ENCODE results near the gene HDAC11. TPM values are rescaled to one million over a fixed set of nuclear protein-coding genes. Genes with fewer than 3 reads are reported as not detected.
"Not testable (repeated sequence)": the region's sequence is repeated elsewhere in the genome, so short reads cannot be mapped to it uniquely, and the experiment has no call there.

The HDAC11 gene
- total and polyA plus RNA-seq, 2 of the 13 experiments (the other 11 are each of a cell fraction or from before 2014, with no cell fraction given), result 13.7 to 33.1 TPM

- WGBS (ENCODE audit: low lambda C conversion rate), result 17% methylated on average over 2 of the region's 2 CpGs
- in situ Hi-C loops (cut with HindIII; ENCODE audit: extremely low pct_ligation_motif_present, low pct_unique_long_range_greater_than_20kb); H3K4me3 ChIP-seq (replicated peaks in 1 of 3; ENCODE audit: insufficient read depth in 1 of 3, low read depth in 2 of 3, low read length in 3 of 3); H3K27ac ChIP-seq (ENCODE audit: extremely low read length, insufficient read depth, low read length); H2AFZ ChIP-seq (ENCODE audit: low read length); H3K4me2 ChIP-seq (ENCODE audit: low read depth, low read length); H3K27me3 ChIP-seq (ENCODE audit: control insufficient read depth in 1 of 2, insufficient read depth in 2 of 2, low read length in 2 of 2); H3K79me2 ChIP-seq (ENCODE audit: insufficient read depth, low read length); BruUV-seq (replicated peaks); H3K9me3 ChIP-seq (ENCODE audit: low read length); ATAC-seq; H3K36me3 ChIP-seq (replicated peaks in 1 of 2; ENCODE audit: control insufficient read depth in 1 of 2, insufficient read depth in 2 of 2, low read length in 2 of 2); H4K20me1 ChIP-seq (ENCODE audit: insufficient read depth, low read length); DNase-seq (ENCODE audit: low spot score); intact Hi-C loops (cut with micrococcal nuclease; ENCODE audit: unreplicated experiment); FAIRE-seq; CTCF ChIA-PET (ENCODE audit: low intra/inter-chr PET ratio, low total read pairs); H3K9ac ChIP-seq (ENCODE audit: insufficient read depth, low read depth, low read length): not testable (repeated sequence)
- 0 out of 2 replicates have a peak, but pooled peaks have one; percentile 22 for TF ChIP-seq ZNF644 (CRISPR knock-in tag; IDR thresholded peaks at IDR 0.05; ENCODE audit: low read depth)
- peaks cover 58% of the 10 kb centered on the region for H3K4me1 ChIP-seq (ENCODE audit: insufficient read depth, low read length)
- POLR2A ChIA-PET, result interaction anchor here (0.8 to 1.6 kb wide), 3 partner anchors 10 to 46 kb away, joined by 3 to 4 read pairs (median 4); partner anchors contain the start of gene NUP210
Measured at GRCh38 chr3:13430411-13430875, 49.7 kb upstream of the HDAC11 start.

- in situ Hi-C loops (cut with HindIII; ENCODE audit: extremely low pct_ligation_motif_present, low pct_unique_long_range_greater_than_20kb), result no loop called here
- no peak for FAIRE-seq
- Histone ChIP-seq H3K79me2 (ENCODE audit: insufficient read depth, low read length) (no peaks in the 10 kb centered on the region), H4K20me1 (ENCODE audit: insufficient read depth, low read length) (no peaks in the 10 kb centered on the region), H3K27me3 (ENCODE audit: control insufficient read depth in 1 of 2, insufficient read depth in 2 of 2, low read length in 2 of 2) (no peaks in the 10 kb centered on the region), H3K4me1 (ENCODE audit: insufficient read depth, low read length) (peaks cover 53% of the 10 kb centered on the region), H2AFZ (ENCODE audit: low read length) (no peak overlapping the region), H3K9ac (ENCODE audit: insufficient read depth, low read depth, low read length) (no peak overlapping the region), H3K36me3 (replicated peaks in 1 of 2; ENCODE audit: control insufficient read depth in 1 of 2, insufficient read depth in 2 of 2, low read length in 2 of 2) (no peaks in the 10 kb centered on the region), H3K27ac (ENCODE audit: extremely low read length, insufficient read depth, low read length) (no peak overlapping the region), H3K4me3 (replicated peaks in 1 of 3; ENCODE audit: insufficient read depth in 1 of 3, low read depth in 2 of 3, low read length in 3 of 3) (no peak overlapping the region), H3K4me2 (ENCODE audit: low read depth, low read length) (peak overlapping the region; percentile 33; the same call in 1 of the 2 replicates), H3K9me3 (ENCODE audit: low read length) (no peaks in the 10 kb centered on the region)
- no TSS peak for BruUV-seq (replicated peaks)
- peak; percentile 72 for ATAC-seq
- ChIA-PET CTCF (ENCODE audit: low intra/inter-chr PET ratio, low total read pairs) (no interaction called here), POLR2A (no interaction called here)
- intact Hi-C loops (cut with micrococcal nuclease; ENCODE audit: unreplicated experiment), result no loop called here
- 0% methylated on average over 1 of the region's 1 CpG for WGBS (ENCODE audit: low lambda C conversion rate)
- peak; percentile 35 for DNase-seq (ENCODE audit: low spot score)
- TF ChIP-seq ZNF557 (CRISPR knock-in tag; IDR thresholded peaks at IDR 0.05) (no peak), NFYB (CRISPR knock-in tag; IDR thresholded peaks at IDR 0.05) (no peak), SAP130 (CRISPR knock-in tag; IDR thresholded peaks at IDR 0.05; ENCODE audit: low read depth) (peak; percentile 40), HNRNPL (IDR thresholded peaks at IDR 0.05; ENCODE audit: low read depth, low read length) (no peak), FOXP4 (CRISPR knock-in tag; IDR thresholded peaks at IDR 0.05) (no peak), GATAD2A (CRISPR knock-in tag; IDR thresholded peaks at IDR 0.05) (peak; percentile 66), NR2F6 (IDR thresholded peaks at IDR 0.05) (peak; percentile 70), NR2F6 (CRISPR knock-in tag; IDR thresholded peaks at IDR 0.05) (peak; percentile 75), ZFP41 (CRISPR knock-in tag; IDR thresholded peaks at IDR 0.05; ENCODE audit: borderline replicate concordance) (no peak), ELF3 (CRISPR knock-in tag; IDR thresholded peaks at IDR 0.05) (0 out of 2 replicates have a peak, but pooled peaks have one; percentile 27), STAT6 (CRISPR knock-in tag; IDR thresholded peaks at IDR 0.05; ENCODE audit: borderline replicate concordance) (no peak), FOXK2 (IDR thresholded peaks at IDR 0.05) (no peak), HMG20A (CRISPR knock-in tag; IDR thresholded peaks at IDR 0.05; ENCODE audit: borderline replicate concordance) (peak; percentile 43; the same call in 1 of the 2 replicates), HNF4G (IDR thresholded peaks at IDR 0.05; ENCODE audit: borderline replicate concordance, low read depth, low read length) (peak; percentile 61), HNF4G (CRISPR knock-in tag; IDR thresholded peaks at IDR 0.05; ENCODE audit: borderline replicate concordance, low read depth) (no peak)
Measured at GRCh38 chr3:13432093-13432492, 48.0 kb upstream of the HDAC11 start.

All from HepG2 (cell line).